ENCODE data around the gene PDZD2.
"Not testable (repeated sequence)": the region's sequence is repeated elsewhere in the genome, so short reads cannot be mapped to it uniquely, and the experiment has no call there.

The PDZD2 gene

DNA sequence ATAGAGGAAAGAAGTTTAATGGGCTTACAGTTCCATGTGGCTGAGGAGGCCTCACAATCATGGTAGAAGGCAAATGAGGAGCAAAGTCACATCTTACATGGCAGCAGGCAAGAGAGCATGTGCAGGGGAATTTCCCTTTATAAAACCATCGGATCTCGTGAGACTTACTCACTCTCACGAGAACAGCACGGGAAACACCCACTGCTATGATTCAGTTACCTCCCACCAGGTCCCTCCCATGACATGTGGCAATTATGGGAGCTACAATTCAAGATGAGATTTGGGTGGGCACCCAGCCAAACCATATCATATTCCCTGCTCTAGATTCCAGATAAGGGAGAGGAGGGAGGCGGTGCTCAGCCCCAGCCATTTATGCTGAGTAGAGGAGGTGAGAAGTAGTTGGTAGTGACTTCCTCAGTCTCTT, 336.3 kb downstream of the PDZD2 start:
- DNase-seq (ENCODE audit: low read depth, low spot score) = not testable (repeated sequence)

DNA sequence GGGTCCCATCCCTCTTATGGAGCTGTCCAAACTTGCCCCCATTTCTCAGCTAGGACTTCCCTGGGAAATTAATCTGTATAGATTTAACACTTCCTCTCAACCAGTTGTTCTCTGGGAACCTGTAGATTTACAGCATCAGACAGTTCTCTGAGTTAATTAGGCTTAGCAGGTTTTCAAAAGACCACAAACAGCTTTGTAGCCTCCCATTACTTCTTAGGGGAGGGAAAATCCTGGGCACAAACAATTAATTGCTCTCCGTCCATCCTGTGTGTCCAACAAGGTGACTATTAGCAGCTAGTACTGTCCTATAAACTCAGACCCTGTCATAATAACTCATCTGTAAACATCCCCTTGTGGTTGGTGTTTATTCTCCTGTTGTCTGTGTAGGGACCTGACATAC, 337.2 kb downstream of the PDZD2 start:
- DNase-seq (ENCODE audit: low read depth, low spot score) = no peak

DNA sequence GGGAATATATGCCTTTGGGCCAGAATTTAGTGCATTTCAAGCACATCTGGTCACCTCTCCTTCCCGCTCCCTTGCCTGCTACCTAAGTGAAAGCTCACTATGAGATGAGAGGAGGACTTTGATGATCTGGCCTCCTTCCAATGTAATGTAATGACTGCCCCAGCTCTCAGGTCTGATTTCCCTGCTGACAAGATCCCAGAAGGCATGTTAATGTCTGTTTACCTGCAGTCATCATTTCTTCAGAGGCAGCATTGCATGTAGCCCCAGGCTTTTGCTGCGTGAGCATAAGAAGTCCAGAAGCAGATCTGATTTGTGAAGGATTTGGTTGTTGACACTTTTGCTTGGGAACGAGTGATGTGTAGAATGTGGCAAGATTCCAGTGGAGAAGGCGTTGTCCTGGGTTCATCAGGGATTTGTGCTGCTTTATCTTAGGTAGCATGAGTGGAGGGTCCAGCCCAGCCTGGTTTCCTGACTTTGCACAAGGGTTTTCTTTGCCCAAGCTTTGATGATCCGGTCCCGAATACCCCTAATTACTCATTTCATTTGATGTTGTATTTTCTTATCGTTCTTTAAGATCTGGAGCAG, 342.5 kb downstream of the PDZD2 start:
- no peak for DNase-seq (ENCODE audit: low read depth, low spot score)

DNA sequence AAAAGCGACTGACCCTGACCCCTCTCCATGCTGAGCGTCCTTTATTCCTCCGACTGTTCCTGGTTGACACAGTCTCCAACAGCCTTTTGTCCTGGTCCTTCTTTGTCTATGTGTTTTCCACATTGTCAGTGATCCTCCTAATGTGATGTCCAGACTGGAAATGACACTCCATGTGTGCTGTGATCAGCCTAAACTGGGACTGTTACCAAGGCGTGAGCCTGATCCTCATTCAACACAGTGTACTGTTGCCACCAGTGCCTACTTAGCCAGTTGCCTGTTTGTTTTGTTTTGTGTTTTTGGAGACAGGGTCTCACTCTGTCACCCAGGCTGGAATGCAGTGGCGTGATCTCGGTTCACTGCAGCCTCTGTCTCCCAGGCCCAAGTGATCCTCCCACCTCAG, 343.1 kb downstream of the PDZD2 start:
- no peak for DNase-seq (ENCODE audit: low read depth, low spot score)

DNA sequence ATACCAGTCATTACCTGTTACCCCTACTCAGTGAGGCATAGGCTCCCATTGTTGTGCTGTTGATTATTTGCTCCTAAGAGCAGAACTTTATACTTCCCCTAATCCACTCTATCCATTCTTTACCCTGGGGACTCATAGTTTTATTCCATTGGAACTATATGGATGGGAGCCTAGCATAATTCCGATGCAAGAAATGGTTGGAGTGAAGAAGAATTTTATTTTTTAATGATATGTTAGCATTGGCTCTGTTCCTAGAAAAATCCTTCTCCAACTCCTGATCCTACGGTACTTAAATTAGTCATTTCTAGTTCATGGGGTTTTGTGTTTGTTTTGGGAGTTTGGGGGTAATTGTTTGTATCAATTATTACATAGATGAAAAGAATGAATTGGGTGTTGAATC, 343.7 kb downstream of the PDZD2 start:
- DNase-seq (ENCODE audit: low read depth, low spot score) = no peak

DNA sequence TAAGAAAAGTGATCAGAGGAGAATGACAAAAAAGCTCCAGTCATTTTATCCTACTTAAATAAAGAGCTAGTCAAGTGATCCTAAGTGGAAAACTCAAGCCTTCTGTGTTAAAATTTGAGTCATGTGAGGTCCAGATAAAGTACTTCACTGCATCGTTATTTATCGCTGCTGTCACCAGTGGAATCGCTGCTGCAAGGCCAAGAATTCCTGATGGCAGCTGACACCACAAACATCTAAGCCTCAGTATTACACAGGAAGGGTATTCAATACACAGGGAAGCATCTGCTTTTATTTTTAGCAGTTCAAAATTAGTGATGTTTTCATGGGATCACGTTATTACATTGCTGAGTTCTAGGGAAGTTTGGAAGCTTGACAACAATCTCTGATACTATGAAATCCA, 344.9 kb downstream of the PDZD2 start:
- no peak for DNase-seq (ENCODE audit: low read depth, low spot score)

DNA sequence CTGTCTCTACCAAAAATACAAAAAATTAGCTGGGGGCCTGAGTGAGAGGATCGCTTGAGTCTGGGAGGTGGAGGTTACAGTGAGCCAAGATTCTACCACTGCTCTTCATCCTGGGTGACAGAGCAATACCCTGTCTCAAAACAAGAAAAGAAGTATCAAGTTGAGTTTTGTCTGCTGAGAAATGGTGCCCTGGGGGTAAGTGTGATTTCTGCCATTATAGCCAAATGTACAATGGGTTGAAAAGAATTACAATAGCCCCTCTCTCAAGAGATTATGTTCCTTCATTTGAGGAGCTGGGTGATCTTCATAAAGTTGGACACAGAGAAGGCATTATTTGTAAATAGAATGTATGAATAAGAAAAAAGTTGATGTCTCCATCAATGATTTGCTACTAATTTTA, 345.8 kb downstream of the PDZD2 start:
- no peak for DNase-seq (ENCODE audit: low read depth, low spot score)

DNA sequence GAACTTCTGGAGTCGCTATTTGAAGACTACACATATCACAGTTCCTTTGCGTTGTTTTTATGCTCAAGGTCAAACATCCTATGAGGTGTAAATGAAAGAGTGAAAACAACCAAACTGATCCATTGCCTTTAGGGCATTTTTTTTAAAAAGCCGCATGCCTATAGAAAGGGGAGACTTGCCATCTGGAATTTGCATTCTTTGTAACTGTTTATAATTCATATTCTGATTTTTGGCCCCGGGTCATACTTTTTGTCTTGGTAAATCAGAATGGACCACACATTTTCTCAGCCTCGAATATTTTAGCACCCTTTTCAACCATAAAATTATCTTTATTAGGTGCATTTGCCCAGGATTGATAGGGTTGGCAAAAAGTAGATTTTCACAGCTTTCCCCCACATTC, 347.2 kb downstream of the PDZD2 start:
- DNase-seq (ENCODE audit: low read depth, low spot score) = no peak

DNA sequence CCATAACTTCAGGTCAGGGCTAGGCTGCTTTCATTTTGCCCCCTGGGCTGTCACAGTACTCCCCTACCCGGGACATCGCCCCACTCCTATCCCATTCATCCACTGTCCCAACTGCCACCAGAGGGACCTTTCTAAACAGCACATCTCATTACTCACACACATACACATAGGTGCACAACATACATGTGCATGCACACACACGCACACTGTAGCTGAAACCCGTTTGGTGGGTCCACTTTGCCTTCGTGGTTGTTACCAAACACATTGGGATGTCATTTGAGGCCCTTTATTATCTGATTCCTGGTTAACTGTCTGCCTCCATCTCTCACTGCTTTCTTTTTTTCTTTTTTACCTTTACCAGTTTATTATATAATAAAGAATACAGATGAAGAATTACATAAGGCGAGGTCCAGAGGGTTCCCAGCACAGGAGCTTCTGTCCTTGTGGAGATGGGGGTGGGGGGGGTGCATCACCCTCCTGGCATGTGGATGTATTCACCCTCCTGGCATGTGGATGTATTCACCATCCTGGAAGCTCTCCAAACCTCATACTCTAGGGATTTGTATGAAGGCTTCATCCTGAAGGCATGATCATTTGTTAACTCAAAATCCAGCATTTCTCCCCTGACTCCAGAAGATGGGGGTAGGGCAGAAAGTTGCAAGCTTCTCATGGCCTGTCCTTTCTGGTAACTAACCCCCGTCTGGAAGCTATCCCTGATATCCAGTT, 349.2 kb downstream of the PDZD2 start:
- DNase-seq (ENCODE audit: low read depth, low spot score) = no peak

DNA sequence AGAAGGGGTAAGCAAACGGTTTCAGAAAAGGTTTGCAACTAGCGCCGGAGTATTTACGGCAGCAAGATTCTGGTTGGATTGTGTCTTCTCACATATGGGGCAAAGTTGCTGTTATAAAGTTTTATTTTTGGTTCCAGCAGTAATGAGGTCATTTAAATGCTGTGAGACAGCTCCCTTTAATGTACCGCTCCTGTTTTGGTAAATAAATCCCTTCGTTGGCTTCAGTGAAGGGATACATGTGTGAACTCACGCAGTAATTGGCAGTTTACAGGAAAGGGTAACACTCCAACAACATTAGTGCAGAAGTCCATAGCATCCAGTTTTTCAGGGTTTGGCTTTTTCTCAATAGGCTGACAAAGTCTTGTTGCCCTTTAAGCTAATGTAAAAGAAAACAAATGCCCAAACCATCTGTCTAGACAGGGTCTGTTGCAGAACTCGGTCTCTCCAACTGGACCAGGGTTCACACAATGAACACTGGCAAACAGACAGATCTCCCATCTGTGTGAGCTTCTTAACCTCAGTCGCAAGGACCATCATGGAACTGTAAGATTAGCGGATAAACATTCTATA, 351.2 kb downstream of the PDZD2 start:
- DNase-seq (ENCODE audit: low read depth, low spot score) = no peak

DNA sequence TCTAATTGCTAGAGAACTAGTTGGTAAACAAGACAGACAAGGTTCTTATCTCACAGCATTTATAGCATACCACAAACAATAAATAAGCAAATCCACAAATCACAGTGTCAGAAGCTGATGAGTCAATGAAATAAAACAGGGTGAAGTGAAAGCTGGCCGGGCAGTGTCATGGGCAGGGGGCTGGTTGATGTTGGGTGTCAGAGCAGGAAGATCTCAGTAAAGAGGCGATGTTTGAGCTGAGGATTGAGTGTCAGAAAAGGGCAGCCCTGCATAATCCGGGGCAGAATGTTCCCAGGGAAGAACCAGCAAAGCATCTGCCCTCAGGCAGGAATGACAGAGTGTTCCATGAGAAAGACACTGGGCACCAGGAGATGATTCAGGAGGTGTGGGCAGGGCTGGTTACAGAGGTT, 351.8 kb downstream of the PDZD2 start:
- DNase-seq (ENCODE audit: low read depth, low spot score) = no peak

DNA sequence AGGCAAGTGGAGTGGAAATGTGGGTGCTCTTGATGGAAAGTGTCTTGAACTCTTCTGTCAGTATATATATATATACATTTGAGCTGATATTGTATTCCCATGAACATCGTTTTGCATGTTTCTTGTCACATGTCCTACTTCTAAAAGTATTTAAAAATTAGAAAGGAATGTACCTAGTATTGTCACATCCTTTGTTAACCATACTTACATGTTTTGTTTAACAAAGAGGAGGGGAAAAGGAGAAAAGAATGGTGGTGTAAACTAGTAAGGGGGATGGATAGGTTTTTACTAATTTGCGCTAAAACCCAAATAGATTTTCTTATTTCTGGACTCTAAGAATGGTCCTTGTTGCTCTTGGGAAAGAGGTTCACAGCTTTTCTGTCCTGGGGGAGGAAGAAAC, 353.4 kb downstream of the PDZD2 start:
- DNase-seq (ENCODE audit: low read depth, low spot score) = no peak

DNA sequence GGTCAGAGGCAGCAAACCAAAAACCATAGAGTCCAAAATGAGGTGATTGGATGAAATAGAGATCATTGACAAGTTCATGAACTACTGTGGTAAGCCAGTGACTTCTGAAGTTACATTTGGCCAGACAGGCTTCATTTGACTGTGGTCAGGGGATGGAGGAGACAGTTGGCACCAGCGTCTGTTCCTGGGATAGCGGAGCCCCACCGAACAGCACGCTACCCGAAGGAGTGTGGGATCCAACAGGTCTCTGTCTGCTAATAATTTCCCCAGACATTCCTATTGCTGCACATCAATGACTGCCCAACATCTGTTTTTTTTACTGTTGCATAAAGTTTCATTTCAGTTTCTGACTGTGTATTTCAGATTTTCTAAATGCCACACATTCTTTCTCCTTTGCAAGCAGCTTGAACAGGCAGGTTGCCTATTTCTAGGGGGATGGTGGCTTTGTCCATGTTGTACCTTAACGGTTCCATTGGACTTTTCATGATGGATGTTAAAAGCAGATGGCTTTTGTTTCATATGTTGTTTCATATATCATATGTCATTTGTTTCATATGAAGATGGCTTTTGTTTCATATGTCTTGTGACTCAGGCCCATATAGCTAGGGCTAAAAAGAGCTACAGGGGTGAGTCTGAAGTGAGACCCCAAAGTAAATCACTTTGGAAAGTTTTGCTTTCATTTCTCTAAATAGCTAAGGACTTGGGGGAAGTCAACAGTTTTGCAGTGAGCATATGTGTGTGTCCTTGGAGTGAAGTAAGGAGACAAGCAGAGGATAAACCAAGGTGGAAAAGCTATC, 354.4 kb downstream of the PDZD2 start:
- DNase-seq (ENCODE audit: low read depth, low spot score) = no peak

DNA sequence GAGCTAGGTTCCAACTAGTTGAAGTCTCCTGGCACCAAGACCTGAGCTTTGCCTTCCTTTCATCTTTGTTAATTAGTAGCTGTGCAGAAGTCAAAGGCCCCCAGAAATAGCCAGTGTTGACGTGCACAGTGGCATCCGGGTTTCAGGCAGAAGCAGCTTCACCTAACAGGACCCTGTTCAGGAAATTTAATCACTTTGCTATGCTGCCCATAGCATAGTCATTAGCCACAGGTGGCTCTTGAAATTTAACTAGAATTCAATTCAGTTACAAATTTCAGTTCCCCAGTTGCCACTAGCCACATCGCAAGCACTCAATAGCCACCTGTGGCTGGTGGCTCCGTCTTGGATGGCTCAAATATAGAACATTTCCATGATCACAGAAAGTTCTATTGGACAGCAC, 356.1 kb downstream of the PDZD2 start:
- no peak for DNase-seq (ENCODE audit: low read depth, low spot score)

DNA sequence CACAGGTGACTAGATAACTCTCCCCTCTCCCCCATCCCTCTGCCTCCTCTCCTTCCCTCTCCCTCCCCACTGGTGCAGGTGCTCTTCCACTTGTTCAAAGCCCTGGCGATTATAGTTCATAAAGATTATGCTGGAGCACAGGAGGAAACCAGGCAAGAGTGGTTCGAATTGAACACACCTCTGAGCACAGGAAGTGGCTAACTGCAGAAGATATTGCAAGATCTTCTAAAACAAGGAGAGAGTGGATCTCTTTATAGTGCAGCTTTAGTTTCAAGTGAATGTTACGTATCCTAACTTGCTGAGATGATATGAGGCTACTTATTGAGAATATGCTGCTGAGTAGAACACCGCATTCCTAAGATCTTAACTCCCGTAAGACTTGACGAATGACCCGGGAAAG, 356.8 kb downstream of the PDZD2 start:
- DNase-seq (ENCODE audit: low read depth, low spot score) = no peak

DNA sequence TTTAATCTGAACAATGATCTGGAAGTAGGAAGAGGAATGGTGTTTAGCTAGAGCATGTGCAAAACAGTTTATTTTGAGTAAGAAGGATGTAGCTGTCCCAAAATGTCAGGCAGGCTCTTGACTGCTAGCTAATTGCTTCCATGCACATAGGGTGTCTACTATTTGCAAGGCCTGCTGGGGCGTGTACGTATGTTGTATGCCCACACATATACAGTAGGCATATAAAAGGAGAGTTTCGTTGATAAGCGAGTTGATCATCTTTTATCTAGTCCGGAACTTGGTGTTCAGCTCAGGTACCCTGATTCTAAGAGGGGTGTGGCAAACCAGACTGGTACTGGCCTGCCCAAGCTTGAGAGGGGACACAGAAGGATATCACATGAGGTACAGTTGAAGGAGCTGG, 358.0 kb downstream of the PDZD2 start:
- no peak for DNase-seq (ENCODE audit: low read depth, low spot score)

DNA sequence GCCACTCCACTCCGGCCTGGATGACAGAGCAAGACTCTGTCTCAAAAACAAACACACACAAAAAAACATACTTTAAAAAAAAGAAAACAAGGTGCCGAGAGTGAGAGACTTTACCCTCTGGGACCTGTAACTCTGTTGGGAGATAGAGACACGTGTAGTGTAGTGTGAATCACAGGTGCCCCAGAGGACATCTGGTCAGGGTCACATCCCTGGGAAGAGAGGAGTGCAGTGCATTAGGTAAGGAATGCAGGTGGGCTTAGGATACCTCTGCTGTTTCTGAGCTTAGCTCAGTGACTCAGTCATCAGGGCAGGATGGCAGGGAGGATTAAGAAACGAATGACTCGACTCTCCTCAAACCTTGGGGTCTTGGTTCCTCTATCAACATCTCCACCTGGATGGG, 360.5 kb downstream of the PDZD2 start:
- DNase-seq (ENCODE audit: low read depth, low spot score) = no peak

DNA sequence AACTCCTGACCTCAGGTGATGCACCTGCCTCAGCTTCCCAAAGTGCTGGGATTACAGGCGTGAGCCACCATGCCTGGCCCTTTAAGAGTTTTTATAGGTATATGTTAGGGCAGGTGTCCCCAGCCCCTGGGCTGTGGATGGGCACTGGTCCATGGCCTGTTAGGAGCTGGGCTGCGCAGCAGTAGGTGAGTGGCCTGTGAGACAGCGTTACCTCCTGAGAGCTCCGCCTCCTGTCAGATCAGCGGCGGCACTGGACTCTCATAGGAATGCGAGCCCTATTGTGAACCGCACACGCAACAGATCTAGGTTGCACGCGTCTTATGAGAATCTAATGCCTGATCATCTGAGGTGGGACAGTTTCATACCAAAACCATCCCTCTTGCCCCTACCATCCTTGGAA, 361.8 kb downstream of the PDZD2 start:
- DNase-seq (ENCODE audit: low read depth, low spot score) = no peak

DNA sequence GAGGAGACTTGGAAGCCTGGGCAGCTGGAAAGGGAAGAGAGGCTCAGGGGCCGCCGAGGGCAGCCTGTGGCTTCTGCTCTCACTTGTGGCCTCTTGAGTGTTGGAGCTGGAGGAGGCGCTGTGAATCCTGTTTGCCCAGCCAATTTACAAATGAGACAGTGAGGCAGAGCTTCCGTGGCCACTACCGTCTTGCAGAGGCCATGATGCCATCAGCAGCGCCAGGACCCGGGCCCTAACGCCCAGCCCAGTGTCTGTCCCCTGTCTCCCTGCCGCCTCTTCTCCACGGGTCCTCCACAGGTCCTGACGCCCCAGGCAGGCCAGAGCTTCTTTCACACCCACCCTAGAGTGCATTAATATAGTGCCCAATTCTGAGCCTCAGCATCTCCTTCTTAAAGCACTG, 362.4 kb downstream of the PDZD2 start:
- no peak for DNase-seq (ENCODE audit: low read depth, low spot score)

DNA sequence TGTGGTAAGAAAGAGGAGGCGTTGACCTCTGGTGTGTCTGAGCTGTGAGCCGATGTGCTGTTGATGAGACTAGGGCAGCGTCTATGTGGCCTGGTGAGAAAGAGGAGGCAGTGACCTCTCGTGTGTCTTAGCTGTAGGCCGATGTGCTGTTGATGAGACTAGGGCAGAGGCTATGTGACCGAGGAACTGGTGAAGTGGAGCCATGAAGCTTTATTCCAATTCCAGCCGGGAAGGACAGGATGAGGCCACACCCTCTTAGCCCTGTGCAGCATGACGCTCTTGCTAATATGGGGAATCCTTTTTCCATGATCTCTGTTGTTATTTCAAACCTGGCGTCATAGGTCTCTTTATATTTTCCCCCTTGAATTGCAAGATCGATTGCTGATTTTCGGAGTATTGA, 362.8 kb downstream of the PDZD2 start:
- DNase-seq (ENCODE audit: low read depth, low spot score) = no peak

DNA sequence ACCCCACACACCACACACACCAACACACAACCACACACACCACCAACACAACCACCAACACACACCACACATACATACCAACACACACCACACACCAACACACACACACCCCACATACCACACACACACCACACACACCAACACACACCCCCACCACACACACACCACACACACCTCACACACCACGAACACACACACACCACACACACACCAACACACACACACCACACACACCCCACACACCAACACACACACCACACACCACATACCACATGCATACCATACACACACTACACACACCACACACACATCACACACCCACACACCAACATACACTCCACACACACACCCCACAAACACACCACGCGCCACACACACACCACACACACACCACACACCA, 363.8 kb downstream of the PDZD2 start:
- no peak for DNase-seq (ENCODE audit: low read depth, low spot score)

DNA sequence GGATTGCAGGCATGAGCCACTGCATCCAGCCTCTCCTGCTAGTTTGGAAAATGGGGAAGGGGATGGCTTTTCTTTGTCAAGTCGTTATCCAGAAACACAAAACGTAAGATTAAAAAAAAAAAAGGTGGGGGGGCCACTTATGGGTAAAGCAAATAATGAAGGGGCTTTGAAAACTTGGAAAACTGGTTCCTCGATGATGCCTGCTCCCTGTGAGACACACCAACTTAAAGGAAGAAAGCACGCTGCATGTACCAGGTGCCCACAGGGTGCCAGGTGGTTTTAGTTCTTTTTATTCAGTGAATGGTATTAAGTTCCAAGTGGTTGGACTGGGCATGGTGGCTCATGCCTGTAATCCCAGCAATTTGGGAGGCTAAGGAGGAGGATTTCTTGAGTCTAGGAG, 365.1 kb downstream of the PDZD2 start:
- no peak for DNase-seq (ENCODE audit: low read depth, low spot score)

DNA sequence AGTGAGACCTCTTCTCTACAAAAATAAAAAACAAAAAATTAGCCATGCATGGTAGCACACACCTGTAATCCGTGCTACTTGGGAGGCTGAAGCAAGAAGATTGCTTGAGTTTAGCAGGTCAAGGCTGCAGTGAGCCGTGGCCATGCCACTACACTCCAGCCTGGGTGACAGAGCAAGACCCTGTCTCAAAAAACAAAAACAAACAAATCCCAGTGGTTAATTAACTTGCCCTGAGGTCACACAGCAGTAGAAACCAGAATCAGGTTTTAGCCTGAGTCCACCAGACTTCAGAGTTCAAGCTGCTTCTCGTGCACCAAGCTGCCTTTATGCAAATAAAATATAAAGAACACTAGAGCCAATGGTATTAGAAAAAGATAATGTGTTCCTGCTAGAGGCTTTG, 365.5 kb downstream of the PDZD2 start:
- no peak for DNase-seq (ENCODE audit: low read depth, low spot score)
